K562 (cell line): ENCODE results near the gene DNAAF1. TPM values are rescaled to one million over a fixed set of nuclear protein-coding genes. Genes with fewer than 3 reads are reported as not detected.

ENCODE experiments used
- ATAC-seq: fragments of 200-7000 bp; cut with Tn5 transposase; 3 replicates; pipeline ENCODE4 v1.9.1; 2020; ENCODE audit warnings: moderate library complexity
- BruUV-seq: library from RNA; stranded (reverse); fragments of 400-500 nt; replicated peaks from 2 replicates; lab custom pipeline; 2021; lab: Mats Ljungman, UMichigan
- CTCF ChIA-PET: fragments of 300-600 bp; formaldehyde crosslinking; extraction: SDS; loops from one replicate; lab custom pipeline; 2021; ENCODE audit warnings: low intra/inter-chr PET ratio; lab: Yijun Ruan, JAX
- POLR2A ChIA-PET: fragments of 300-600, 350-650 bp; sonication (Branson Sonifier 250); formaldehyde crosslinking; extraction: SDS; loops from one replicate; lab custom pipeline; 2021; ENCODE audit warnings: antibody characterized with exemption, inconsistent platforms; lab: Yijun Ruan, JAX
- DNase-seq, 4 experiments: peaks; one replicate each; pipeline versions ENCODE4 v3.0.0 to v3.0.0-alpha.2; 2011 to 2018; ENCODE audit warnings: low spot score in 3 of 4, mixed read lengths in 3 of 4; ENCODE audit errors: extremely low read depth in 1 of 4
- FAIRE-seq: peaks from 2 replicates; lab custom pipeline; 2011; peaks lifted over from hg19 to GRCh38; lab: Jason Lieb, UNC
- H2AFZ ChIP-seq: 2 replicates; pipeline ENCODE4 v1.6.0; 2011; ENCODE audit warnings: low read depth, low read length, control low read depth, inconsistent platforms
- H3K27ac ChIP-seq: fragments of 200-600 bp; 3 replicates; pipeline ENCODE4 v1.8.0; 2011; ENCODE audit warnings: low read depth, mild to moderate bottlenecking, control low read depth, inconsistent platforms, low read length, moderate library complexity, mixed read lengths; ENCODE audit errors: extremely low read depth
- H3K27me3 ChIP-seq, 2 experiments: fragments of 300-600 bp in 1 of 2; 2 replicates in 1 of 2; 3 replicates in 1 of 2; pipeline versions ENCODE4 v1.6.0 to v1.8.0; 2011; ENCODE audit warnings: inconsistent platforms in 2 of 2, low read length in 2 of 2, mild to moderate bottlenecking in 1 of 2, mixed read lengths in 1 of 2, moderate library complexity in 1 of 2; ENCODE audit not compliant: control insufficient read depth in 2 of 2, insufficient read depth in 2 of 2
- H3K36me3 ChIP-seq: fragments of 300-600 bp; 3 replicates; pipeline ENCODE4 v1.8.0; 2011; ENCODE audit warnings: mild to moderate bottlenecking, low read length, inconsistent platforms; ENCODE audit not compliant: control insufficient read depth, insufficient read depth
- H3K4me1 ChIP-seq, 2 experiments: fragments of 200-600 bp in 1 of 2; replicated peaks in 1 of 2; 2 replicates in 1 of 2; 3 replicates in 1 of 2; pipeline versions ENCODE4 v1.5.1 to v1.8.0; 2011; ENCODE audit warnings: inconsistent platforms in 2 of 2, low read length in 2 of 2, mild to moderate bottlenecking in 1 of 2, mixed read lengths in 1 of 2, moderate library complexity in 1 of 2; ENCODE audit not compliant: control insufficient read depth in 2 of 2, insufficient read depth in 2 of 2
- H3K4me2 ChIP-seq: 2 replicates; pipeline ENCODE4 v1.6.1; 2011; ENCODE audit warnings: low read length, control low read depth, inconsistent platforms, mixed read lengths; ENCODE audit not compliant: insufficient read depth
- H3K4me3 ChIP-seq: fragments of 200-600 bp; sonication (generic), shearing (Covaris generic); 2 replicates; pipeline ENCODE4 v1.5.1; 2016; ENCODE audit warnings: control low read depth, inconsistent platforms
- H3K79me2 ChIP-seq: fragments of 200-600 bp; 3 replicates; pipeline ENCODE4 v1.8.0; 2011; ENCODE audit warnings: low read length, inconsistent platforms; ENCODE audit not compliant: control insufficient read depth, insufficient read depth
- H3K9ac ChIP-seq, 2 experiments: 2 replicates each; pipeline versions ENCODE4 v1.6.0 to v1.6.1; 2011; ENCODE audit warnings: low read depth in 2 of 2, low read length in 2 of 2, control low read depth in 1 of 2, inconsistent platforms in 1 of 2, mild to moderate bottlenecking in 1 of 2, mixed read lengths in 1 of 2; ENCODE audit not compliant: insufficient read depth in 1 of 2
- H3K9me1 ChIP-seq: one replicate; pipeline ENCODE4 v1.6.0; 2011; ENCODE audit warnings: inconsistent platforms, mild to moderate bottlenecking, low read length, moderate library complexity; ENCODE audit not compliant: control insufficient read depth, insufficient read depth
- H3K9me3 ChIP-seq: replicated peaks from 2 replicates; pipeline ENCODE4 v1.5.1; 2011; ENCODE audit warnings: low read depth, low read length, inconsistent platforms; ENCODE audit not compliant: control insufficient read depth, insufficient read depth
- H4K20me1 ChIP-seq: replicated peaks from 2 replicates; pipeline ENCODE4 v1.6.1; 2011; ENCODE audit warnings: low read length, inconsistent platforms, mixed read lengths; ENCODE audit not compliant: control insufficient read depth, insufficient read depth
- ELF4 ChIP-seq: fragments of 450-650 bp; formaldehyde crosslinking; IDR thresholded peaks from 2 replicates; pipeline ENCODE4 v1.4.0; 2022; ENCODE audit warnings: missing genetic modification characterization
- NCOA4 ChIP-seq: fragments of 450-650 bp; IDR thresholded peaks from 2 replicates; pipeline ENCODE4 v1.6.1; 2018; ENCODE audit warnings: mild to moderate bottlenecking; ENCODE audit not compliant: partially characterized antibody
- PPARD ChIP-seq: fragments of 250-450 bp; sonication (Bioruptor Pico); IDR thresholded peaks from 2 replicates; pipeline ENCODE4 v1.8.0; 2022; ENCODE audit warnings: inconsistent platforms, mild to moderate bottlenecking, moderate library complexity
- SRSF9 ChIP-seq: fragments of 200-400 bp; formaldehyde crosslinking; IDR thresholded peaks from 2 replicates; pipeline ENCODE4 v1.6.1; 2017; ENCODE audit warnings: low read depth, low read length, borderline replicate concordance
- TFAM ChIP-seq: fragments of 250-450 bp; sonication (Bioruptor Pico); conservative IDR thresholded peaks from 2 replicates; pipeline ENCODE4 v1.5.0; 2021; ENCODE audit warnings: mild to moderate bottlenecking, moderate library complexity
- TFE3 ChIP-seq: fragments of 450-650 bp; formaldehyde crosslinking; IDR thresholded peaks from 2 replicates; pipeline ENCODE4 v1.4.0; 2020; ENCODE audit warnings: mild to moderate bottlenecking, mixed read lengths
- ZC3H8 ChIP-seq: fragments of 450-650 bp; IDR thresholded peaks from 2 replicates; pipeline ENCODE4 v1.6.1; 2017
- ZFP36 ChIP-seq: fragments of 150-350 bp; IDR thresholded peaks from 2 replicates; pipeline ENCODE4 v1.6.1; 2018; ENCODE audit warnings: low read length, low read depth; ENCODE audit not compliant: partially characterized antibody
- ZNF175 ChIP-seq: fragments of 200-800 bp; sonication (Bioruptor generic); IDR thresholded peaks from 2 replicates; pipeline ENCODE4 v1.6.1; 2016; ENCODE audit warnings: low read depth, mild to moderate bottlenecking, missing genetic modification characterization, missing compliant biosample characterization
- WGBS: fragments of 100-300 bp; shearing (Covaris generic); methylation state at CpG from one replicate; pipeline ENCODE4 v1.1.6; 2016; ENCODE audit warnings: low coverage, mixed read lengths; ENCODE audit not compliant: insufficient coverage; ENCODE audit errors: missing lambda C conversion rate; 5-methylcytosine and 5-hydroxymethylcytosine counted together
- in situ Hi-C: fragments of 300-500 bp; cut with MboI; formaldehyde crosslinking; loops from 4 replicates; pipeline ENCODE4 v1.15.0; 2018; ENCODE audit warnings: inconsistent platforms, mixed read lengths
- intact Hi-C: fragments of 100-400 bp; cut with micrococcal nuclease; formaldehyde crosslinking; loops from 2 replicates; pipeline ENCODE4 v1.14.2; 2022
- polyA plus RNA-seq, 8 experiments: library from polyadenylated mRNA; depleted of rRNA in 4 of 8; stranded (reverse) in 5 of 8; unstranded in 3 of 8; fragments of >200 nt; fragmentation: Nextera tagmentation in 2 of 8; fragmentation: Illumina TruSeq in 1 of 8; extraction: Ambion mirVana in 2 of 8; extraction: Trizol in 1 of 8; gene quantifications; 2 replicates each; pipeline versions ENCODE4 v1.2.1 to v1.2.3, GENCODE V29; 2011 to 2014; ENCODE audit warnings: inconsistent platforms in 1 of 8, missing spikeins in 1 of 8
- total RNA-seq, 7 experiments: library from RNA; depleted of rRNA in 6 of 7; stranded (reverse); fragments of >200 nt in 6 of 7; fragmentation: Illumina TruSeq in 2 of 7; extraction: Trizol in 2 of 7; gene quantifications; 2 replicates each; pipeline versions ENCODE4 v1.2.1 to v1.2.3, GENCODE V29; 2011 to 2021; ENCODE audit warnings: low replicate concordance in 1 of 7

The DNAAF1 gene
- total and polyA plus RNA-seq, 9 of the 15 experiments (the other 6 are each of a cell fraction or from before 2014, with no cell fraction given): 0.01 TPM; not detected in 8

- H3K79me2 ChIP-seq: peaks cover 11% of the 10 kb centered on the region
- H3K27ac ChIP-seq: no peak overlapping the region
- no TSS peak for BruUV-seq
- H4K20me1 ChIP-seq: no peaks in the 10 kb centered on the region
- FAIRE-seq (no peak), ATAC-seq (no peak), DNase-seq (no peak)
- no peaks in the 10 kb centered on the region for H3K27me3 ChIP-seq
- CTCF ChIA-PET: no interaction called here
- H2AFZ ChIP-seq: no peak overlapping the region
- H3K4me2 ChIP-seq: no peak overlapping the region
- H3K9me3 ChIP-seq: no peaks in the 10 kb centered on the region
- H3K4me3 ChIP-seq: no peak overlapping the region
- POLR2A ChIA-PET: interaction anchor here (1.0 to 9.6 kb wide), 2 partner anchors 11 to 12 kb away, joined by 3 to 145 read pairs; partner anchors contain the start of gene MBTPS1
- H3K4me1 ChIP-seq: peaks cover 5 to 11% of the 10 kb centered on the region in 2 experiments; a peak in 3 of 5 replicates
- WGBS: 77% methylated on average over 5 of the region's 5 CpGs
- in situ Hi-C loops (no loop called here), intact Hi-C loops (no loop called here)
- H3K9ac ChIP-seq: no peak overlapping the region
- H3K9me1 ChIP-seq: no peaks in the 10 kb centered on the region
- H3K36me3 ChIP-seq: peaks cover 38% of the 10 kb centered on the region; the same call in 1 of the 3 replicates
- no peak for TF ChIP-seq NCOA4
- no peak for TF ChIP-seq TFAM (CRISPR knock-in tag)
- TF ChIP-seq ZFP36: no peak
- no peak for TF ChIP-seq SRSF9
- no peak for TF ChIP-seq PPARD (CRISPR knock-in tag)
- TF ChIP-seq TFE3 (CRISPR knock-in tag): no peak
- TF ChIP-seq ELF4 (CRISPR knock-in tag): no peak
- no peak for TF ChIP-seq ZC3H8
- TF ChIP-seq ZNF175 (CRISPR knock-in tag): no peak
- TF ChIP-seq, all 486 proteins: peak for 0
Observed at GRCh38 chr16:84131117-84131516, 14.0 kb upstream of the DNAAF1 start.
